Duodenal mucosa (tissue), 2 donors: ENCODE results near the gene NBEAL1.
"Not testable (repeated sequence)": the region's sequence is repeated elsewhere in the genome, so short reads cannot be mapped to it uniquely, and the experiment has no call there.

Experiments used
- H3K27ac ChIP-seq: one replicate; pipeline ENCODE4 v1.7.0; 2013; ENCODE audit warnings: low read depth, low read length
- H3K27me3 ChIP-seq, 2 donors: one replicate each; pipeline ENCODE4 v1.7.0; 2013; ENCODE audit warnings: low read length in 2 of 2, control low read depth in 1 of 2; ENCODE audit not compliant: insufficient read depth in 2 of 2, control insufficient read depth in 1 of 2
- H3K36me3 ChIP-seq, 2 donors: one replicate each; pipeline ENCODE4 v1.7.0; 2013; ENCODE audit warnings: low read length in 2 of 2, control low read depth in 1 of 2; ENCODE audit not compliant: insufficient read depth in 2 of 2, control insufficient read depth in 1 of 2
- H3K4me1 ChIP-seq, 2 donors: one replicate each; pipeline ENCODE4 v1.7.0; 2013; ENCODE audit warnings: low read length in 2 of 2, control low read depth in 1 of 2; ENCODE audit not compliant: insufficient read depth in 2 of 2, control insufficient read depth in 1 of 2
- H3K4me3 ChIP-seq, 2 donors: one replicate each; pipeline ENCODE4 v1.7.0; 2013; ENCODE audit warnings: low read length in 2 of 2, low read depth in 1 of 2
- H3K9ac ChIP-seq, 2 donors: one replicate each; pipeline ENCODE4 v1.7.0; 2013; ENCODE audit warnings: low read length in 2 of 2, low read depth in 1 of 2
- H3K9me3 ChIP-seq, 2 donors: one replicate each; pipeline ENCODE4 v1.7.0; 2013; ENCODE audit warnings: low read length in 2 of 2, control low read depth in 1 of 2; ENCODE audit not compliant: control insufficient read depth in 1 of 2

NBEAL1 gene

GRCh38 chr2:203061346-203061745 lies 46.7 kb downstream of the NBEAL1 start:
- Histone ChIP-seq H3K4me3 (no peak overlapping the region), H3K27ac (no peak overlapping the region), H3K9ac (no peak overlapping the region), H3K9me3 (no peaks in the 10 kb centered on the region), H3K36me3 (peaks cover 8 to 44% of the 10 kb centered on the region in 2 donors), H3K4me1 (no peaks in the 10 kb centered on the region), H3K27me3 (no peaks in the 10 kb centered on the region)

DNA sequence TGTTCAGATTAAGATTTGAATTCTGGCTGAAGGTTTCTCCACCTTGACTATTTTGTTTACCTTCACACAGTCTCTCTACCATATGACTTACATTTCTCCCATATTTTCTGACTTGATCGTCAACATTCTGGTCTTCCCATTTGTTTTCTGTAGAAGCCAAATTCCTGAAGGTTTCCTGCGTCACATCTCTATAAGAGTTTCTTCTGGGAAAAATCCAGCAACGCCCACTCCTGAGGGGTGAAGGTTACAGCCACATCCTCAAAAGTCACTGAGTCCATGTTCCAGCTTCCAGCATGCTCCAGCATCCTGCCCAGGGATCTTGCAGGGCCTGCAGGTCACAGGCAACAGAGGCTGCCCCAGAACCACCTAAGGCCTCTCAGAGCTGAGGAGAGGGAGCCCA lies 47.5 kb downstream of the NBEAL1 start:
- no peaks in the 10 kb centered on the region for H3K9me3 ChIP-seq

DNA sequence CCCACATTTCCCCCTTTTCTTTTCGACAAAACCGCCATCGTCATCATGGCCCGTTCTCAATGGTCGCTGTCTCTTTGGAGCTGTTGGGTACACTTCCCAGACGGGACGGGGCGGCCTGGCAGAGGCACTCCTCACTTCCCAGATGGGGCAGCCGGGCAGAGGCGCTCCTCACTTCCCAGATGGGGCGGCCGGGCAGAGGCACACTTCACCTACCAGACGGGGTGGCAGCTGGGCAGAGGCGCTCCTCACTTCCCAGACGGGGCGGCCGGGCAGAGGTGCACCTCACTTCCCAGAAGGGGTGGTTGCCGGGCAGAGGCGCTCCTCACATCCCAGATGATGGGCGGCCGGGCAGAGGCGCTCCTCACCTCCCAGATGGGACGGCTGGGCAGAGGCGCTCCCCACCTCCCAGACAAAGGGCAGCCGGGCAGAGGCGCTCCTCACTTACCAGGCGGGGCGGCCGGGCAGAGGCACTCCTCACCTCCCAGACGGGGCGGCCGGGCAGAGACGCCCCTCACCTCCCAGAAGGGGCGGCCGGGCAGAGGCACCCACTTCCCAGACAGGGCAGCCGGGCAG lies 51.9 kb downstream of the NBEAL1 start:
- H3K36me3 ChIP-seq, result peaks cover 8 to 32% of the 10 kb centered on the region in 2 donors
- not testable (repeated sequence) for H3K27me3 ChIP-seq, H3K27ac ChIP-seq, H3K4me3 ChIP-seq, H3K4me1 ChIP-seq, H3K9me3 ChIP-seq, H3K9ac ChIP-seq

More for the DNA sequence above, 47.5 kb downstream of the NBEAL1 start:
- no peaks in the 10 kb centered on the region for H3K27me3 ChIP-seq
- H3K27ac ChIP-seq, result no peak overlapping the region
- H3K9ac ChIP-seq, result no peak overlapping the region
- peaks cover 8 to 44% of the 10 kb centered on the region in 2 donors for H3K36me3 ChIP-seq
- H3K4me1 ChIP-seq, result no peaks in the 10 kb centered on the region
- no peak overlapping the region for H3K4me3 ChIP-seq

DNA sequence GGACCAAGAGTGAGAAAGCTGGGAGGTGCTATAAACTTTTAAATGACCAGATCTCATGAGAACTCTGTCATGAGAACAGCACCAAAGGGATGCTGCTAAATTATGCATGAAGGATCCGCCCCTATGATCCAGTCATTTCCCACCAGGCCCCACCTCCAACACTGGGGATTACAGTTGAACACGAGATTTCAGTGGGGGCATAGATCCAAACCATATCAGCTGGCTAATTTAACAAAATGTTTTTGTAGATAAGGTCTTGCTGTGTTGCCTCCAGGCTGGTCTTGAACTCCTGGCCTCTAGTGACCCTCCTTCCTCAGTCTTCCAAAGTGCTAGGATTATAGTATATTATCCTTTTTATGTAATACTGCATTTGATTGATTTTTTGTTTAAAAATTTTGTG lies 56.0 kb downstream of the NBEAL1 start:
- H3K9ac ChIP-seq, result no peak overlapping the region
- H3K27me3 ChIP-seq, result no peaks in the 10 kb centered on the region
- H3K4me3 ChIP-seq, result no peak overlapping the region
- no peak overlapping the region for H3K27ac ChIP-seq
- no peaks in the 10 kb centered on the region for H3K4me1 ChIP-seq
- peaks cover 18 to 27% of the 10 kb centered on the region in 2 donors for H3K36me3 ChIP-seq
- no peaks in the 10 kb centered on the region for H3K9me3 ChIP-seq

DNA sequence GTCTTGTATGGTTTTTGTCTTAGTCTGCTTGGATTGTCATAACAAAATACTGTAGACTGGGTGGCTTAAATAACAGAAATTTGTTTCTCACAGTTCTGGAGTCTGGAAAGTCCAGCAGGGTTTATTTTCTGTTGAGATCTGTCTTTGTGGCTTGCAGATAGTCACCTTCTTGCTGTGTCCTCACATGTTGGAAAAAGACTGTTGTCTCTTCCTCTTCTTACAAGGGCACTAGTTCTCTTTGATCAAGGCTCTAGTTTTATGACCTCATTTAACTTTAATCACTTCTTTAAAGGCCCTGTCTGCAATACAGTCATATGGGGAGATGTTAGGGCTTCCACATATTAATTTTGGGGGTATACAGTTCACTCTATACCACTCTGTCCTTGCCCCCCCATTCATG lies 56.5 kb downstream of the NBEAL1 start:
- Histone ChIP-seq H3K4me3 (no peak overlapping the region), H3K9ac (no peak overlapping the region), H3K4me1 (no peaks in the 10 kb centered on the region), H3K27me3 (no peaks in the 10 kb centered on the region), H3K9me3 (no peaks in the 10 kb centered on the region), H3K27ac (no peak overlapping the region), H3K36me3 (peaks cover 18 to 27% of the 10 kb centered on the region in 2 donors)

DNA sequence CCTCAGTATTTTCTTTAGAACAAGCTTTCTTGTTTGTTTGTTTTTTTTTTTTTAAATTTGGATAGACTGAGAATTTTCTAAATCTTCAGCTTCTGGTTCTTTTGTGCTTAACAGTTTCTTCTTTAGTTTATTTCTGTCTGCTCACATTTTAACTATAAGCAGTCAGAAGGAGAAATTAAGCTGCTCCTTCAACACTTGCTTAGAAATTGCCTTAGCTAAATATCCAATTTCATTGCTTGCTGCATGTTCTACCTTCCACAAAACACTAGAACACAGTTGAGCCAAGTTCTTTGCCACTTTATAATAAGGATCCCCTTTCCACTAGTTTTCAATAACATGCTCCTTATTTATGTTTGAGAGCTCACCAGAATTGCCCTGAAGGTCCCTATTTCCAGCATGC lies 57.7 kb downstream of the NBEAL1 start:
- no peaks in the 10 kb centered on the region for H3K9me3 ChIP-seq
- no peak overlapping the region for H3K4me3 ChIP-seq
- no peaks in the 10 kb centered on the region for H3K27me3 ChIP-seq
- no peaks in the 10 kb centered on the region for H3K4me1 ChIP-seq
- H3K27ac ChIP-seq, result no peak overlapping the region
- peaks cover 18 to 31% of the 10 kb centered on the region in 2 donors for H3K36me3 ChIP-seq
- no peak overlapping the region for H3K9ac ChIP-seq

- no peak overlapping the region for H3K27ac ChIP-seq
- H3K4me1 ChIP-seq, result no peaks in the 10 kb centered on the region
- H3K36me3 ChIP-seq, result peaks cover 2 to 22% of the 10 kb centered on the region in 2 donors
- no peaks in the 10 kb centered on the region for H3K9me3 ChIP-seq
- H3K9ac ChIP-seq, result no peak overlapping the region
- no peak overlapping the region for H3K4me3 ChIP-seq
- H3K27me3 ChIP-seq, result no peaks in the 10 kb centered on the region
These were observed 62.8 kb downstream of the NBEAL1 start for GRCh38 chr2:203077451-203077850.

DNA sequence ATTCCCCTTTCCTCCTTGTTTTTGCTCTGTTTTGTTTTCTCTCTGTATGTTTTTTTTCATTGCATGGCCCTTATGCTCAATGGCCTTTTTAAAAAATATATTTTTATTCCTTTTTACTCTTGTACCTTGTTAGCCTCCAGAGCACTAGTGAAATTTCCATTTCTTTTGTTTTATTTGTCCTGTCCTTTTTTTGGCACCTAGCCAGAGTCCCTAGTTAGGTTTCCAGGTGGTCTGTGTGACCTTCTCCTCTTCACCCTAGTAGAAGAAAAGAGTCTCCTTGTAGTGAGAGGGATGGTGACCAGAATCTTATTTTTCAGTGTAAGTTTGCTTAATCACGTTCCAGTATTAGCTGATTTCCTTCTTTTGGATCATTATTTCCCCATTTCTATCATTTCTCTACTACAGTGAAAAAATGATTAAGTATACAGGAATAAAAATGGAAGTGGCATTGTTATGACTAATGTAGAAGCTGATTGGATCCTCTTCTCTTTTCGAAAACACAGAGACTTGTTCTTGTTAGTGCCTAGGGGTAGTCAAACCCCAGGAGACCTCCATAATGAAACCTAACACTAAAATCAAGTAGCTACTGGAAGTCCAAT lies 65.9 kb downstream of the NBEAL1 start:
- Histone ChIP-seq H3K4me3 (no peak overlapping the region), H3K9me3 (no peaks in the 10 kb centered on the region), H3K4me1 (no peaks in the 10 kb centered on the region), H3K27ac (no peak overlapping the region), H3K36me3 (peaks cover 3 to 23% of the 10 kb centered on the region in 2 donors), H3K9ac (no peak overlapping the region), H3K27me3 (no peaks in the 10 kb centered on the region)

- no peaks in the 10 kb centered on the region for H3K9me3 ChIP-seq
- H3K27me3 ChIP-seq, result no peaks in the 10 kb centered on the region
- H3K27ac ChIP-seq, result no peak overlapping the region
- peaks cover 7 to 20% of the 10 kb centered on the region in 2 donors for H3K36me3 ChIP-seq
- no peaks in the 10 kb centered on the region for H3K4me1 ChIP-seq
- no peak overlapping the region for H3K4me3 ChIP-seq
- no peak overlapping the region for H3K9ac ChIP-seq
These were observed 68.7 kb downstream of the NBEAL1 start for GRCh38 chr2:203083328-203083727.

DNA sequence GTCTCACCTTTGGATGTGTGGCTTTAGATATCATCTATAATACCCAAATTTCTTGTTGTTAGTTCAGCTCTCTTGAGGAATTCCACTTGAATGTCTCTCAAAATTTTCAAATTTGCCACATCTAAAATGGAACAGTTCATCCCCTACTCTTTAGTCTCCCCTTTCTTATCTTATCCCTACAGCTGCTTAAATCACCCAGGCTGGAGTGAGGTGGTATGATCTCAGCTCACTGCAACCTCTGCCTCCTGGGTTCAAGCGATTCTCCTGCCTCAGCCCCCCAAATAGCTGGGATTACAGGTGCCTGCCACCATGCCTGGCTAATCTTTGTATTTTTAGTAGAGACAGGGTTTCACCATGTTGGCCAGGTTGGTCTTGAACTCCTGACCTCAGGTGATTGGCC lies 71.7 kb downstream of the NBEAL1 start:
- H3K4me1 ChIP-seq, H3K27me3 ChIP-seq, H3K9ac ChIP-seq, H3K27ac ChIP-seq, H3K4me3 ChIP-seq, H3K9me3 ChIP-seq: not testable (repeated sequence)
- peaks cover 7 to 21% of the 10 kb centered on the region in 2 donors for H3K36me3 ChIP-seq
